NCI-H1436 treated with DMSO at 0.1 percent for 48 hours (cell line): ENCODE data around the gene PDE6A.
"Not testable (repeated sequence)": the region's sequence is repeated elsewhere in the genome, so short reads cannot be mapped to it uniquely, and the experiment has no call there.

ENCODE experiments used
- DNase-seq: peaks from one replicate; lab custom pipeline; 2025; lab: John Stamatoyannopoulos, UW

PDE6A gene

GRCh38 chr5:149895416-149896345 lies 48.9 kb downstream of the PDE6A start:
- DNase-seq = no peak

GRCh38 chr5:149894237-149894636 lies 50.4 kb downstream of the PDE6A start:
- no peak for DNase-seq

- DNase-seq = no peak
Observed at GRCh38 chr5:149893403-149893931, 51.1 kb downstream of the PDE6A start.

DNA sequence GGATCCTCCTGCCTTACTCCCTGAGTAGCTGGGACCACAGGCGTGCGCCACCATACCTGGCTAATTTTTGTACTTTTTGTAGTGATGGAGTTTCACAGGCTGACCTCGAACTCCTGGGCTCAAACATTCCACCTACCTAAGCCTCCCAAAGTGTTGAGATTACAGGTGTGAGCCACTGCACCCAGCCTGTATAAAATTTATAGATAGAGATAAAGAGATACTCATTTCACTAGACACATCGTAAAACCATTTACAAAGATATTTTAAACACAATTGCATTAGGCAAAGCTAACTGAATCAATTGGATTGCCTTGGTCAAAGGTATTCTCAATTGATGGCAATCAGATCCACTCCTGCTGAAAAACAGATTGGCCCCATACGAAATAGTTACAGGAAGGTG lies 52.0 kb downstream of the PDE6A start:
- DNase-seq = no peak

GRCh38 chr5:149888280-149888679 lies 56.3 kb downstream of the PDE6A start:
- DNase-seq = no peak

- DNase-seq = no peak
Observed at GRCh38 chr5:149887622-149888183, 56.9 kb downstream of the PDE6A start.

- DNase-seq = no peak
Observed at GRCh38 chr5:149886692-149887470, 57.7 kb downstream of the PDE6A start.

DNA sequence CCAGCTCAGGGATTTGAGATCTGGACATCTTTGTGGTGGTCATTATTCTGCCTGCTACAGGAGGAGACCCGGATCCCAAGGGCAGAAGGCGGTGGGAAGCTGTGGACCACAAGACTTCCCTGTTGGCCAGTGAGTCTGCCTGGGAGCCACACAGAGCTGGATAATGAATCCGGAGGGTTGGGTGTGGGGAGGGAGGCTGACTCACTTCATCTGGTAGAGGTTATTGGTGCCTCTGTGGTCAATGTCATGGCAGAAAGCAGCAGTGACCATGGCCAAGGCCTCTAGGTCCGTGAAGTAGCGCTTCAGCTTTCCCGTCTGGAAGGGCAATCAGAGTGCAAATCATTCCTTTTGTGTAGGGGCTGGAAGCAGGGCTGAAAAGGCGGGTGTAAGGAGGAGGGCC lies 58.5 kb downstream of the PDE6A start:
- no peak for DNase-seq

GRCh38 chr5:149885513-149885912 lies 59.1 kb downstream of the PDE6A start:
- DNase-seq = no peak

DNA sequence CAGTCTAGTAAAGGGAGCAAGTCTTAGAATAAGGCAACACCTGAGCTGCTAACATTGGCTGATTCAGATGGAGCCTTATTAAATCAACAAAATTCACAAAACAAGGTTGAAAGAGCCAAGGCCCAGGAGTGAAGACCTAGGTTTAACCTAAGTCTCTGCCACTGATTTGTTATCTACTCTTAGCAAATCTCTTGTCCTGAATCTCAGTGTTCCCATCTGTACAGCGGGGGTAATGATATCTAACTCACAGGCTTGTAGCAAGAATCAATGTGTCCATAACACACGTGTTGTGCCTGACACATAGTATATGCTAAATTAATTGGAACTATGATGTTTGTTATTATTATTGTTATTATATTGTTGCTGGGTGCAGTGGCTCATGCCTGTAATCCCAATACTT lies 61.0 kb downstream of the PDE6A start:
- no peak for DNase-seq

DNA sequence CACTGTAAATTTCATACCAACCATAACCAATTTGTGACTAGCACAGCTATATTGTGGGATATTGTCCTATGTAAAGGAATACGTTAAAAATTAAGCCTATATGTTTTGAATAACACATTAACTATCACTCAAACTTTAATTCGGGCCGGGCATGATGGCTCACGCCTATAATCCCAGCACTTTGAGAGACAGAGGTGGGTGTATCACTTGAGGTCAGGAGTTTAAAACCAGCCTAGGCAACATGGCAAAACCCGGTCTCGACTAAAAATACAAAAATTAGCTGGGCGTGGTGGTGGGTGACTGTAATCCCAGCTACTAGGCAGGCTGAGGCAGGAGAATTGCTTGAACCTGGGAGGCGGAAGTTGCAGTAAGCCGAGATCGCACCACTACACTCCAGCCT lies 62.0 kb downstream of the PDE6A start:
- not testable (repeated sequence) for DNase-seq

- no peak for DNase-seq
Observed at GRCh38 chr5:149881874-149882273, 62.7 kb downstream of the PDE6A start.

GRCh38 chr5:149881069-149881622 lies 63.4 kb downstream of the PDE6A start:
- DNase-seq = no peak

DNA sequence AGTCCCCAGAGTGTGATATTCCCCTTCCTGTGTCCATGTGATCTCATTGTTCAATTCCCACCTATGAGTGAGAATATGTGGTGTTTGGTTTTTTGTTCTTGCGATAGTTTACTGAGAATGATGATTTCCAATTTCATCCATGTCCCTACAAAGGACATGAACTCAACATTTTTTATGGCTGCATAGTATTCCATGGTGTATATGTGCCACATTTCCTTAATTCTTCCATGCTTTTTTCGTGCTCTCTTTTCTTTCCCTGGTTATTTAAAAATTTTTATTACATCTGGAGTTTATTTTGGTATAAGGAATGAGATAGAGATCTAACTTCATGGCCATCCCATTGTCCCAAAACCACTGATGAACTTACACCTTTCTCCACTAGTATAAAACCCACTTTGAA lies 65.0 kb downstream of the PDE6A start:
- DNase-seq = not testable (repeated sequence)

- no peak for DNase-seq
Observed at GRCh38 chr5:149878371-149878770, 66.2 kb downstream of the PDE6A start.

DNA sequence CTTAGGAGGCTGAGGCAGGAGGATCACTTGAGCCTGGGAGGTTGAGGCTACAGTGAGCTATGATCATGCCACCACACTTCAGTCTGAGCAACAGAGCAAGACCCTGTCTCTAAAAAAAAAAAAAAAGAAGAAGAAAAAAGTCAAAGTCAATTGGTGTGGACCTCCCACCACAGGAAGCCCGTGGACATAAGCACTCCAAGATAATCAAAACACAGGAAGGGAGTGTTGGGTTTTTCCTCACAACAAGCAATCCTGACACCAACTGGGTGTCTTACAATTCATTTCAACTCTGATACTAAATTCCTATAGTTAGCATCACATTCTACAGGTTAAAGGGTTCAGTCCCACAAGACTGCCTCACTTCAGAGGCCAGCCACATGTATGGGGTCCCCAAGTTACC lies 70.7 kb downstream of the PDE6A start:
- DNase-seq = no peak

- no peak for DNase-seq
Observed at GRCh38 chr5:149872351-149873040, 72.1 kb downstream of the PDE6A start.

GRCh38 chr5:149871471-149871870 lies 73.1 kb downstream of the PDE6A start:
- no peak for DNase-seq

DNA sequence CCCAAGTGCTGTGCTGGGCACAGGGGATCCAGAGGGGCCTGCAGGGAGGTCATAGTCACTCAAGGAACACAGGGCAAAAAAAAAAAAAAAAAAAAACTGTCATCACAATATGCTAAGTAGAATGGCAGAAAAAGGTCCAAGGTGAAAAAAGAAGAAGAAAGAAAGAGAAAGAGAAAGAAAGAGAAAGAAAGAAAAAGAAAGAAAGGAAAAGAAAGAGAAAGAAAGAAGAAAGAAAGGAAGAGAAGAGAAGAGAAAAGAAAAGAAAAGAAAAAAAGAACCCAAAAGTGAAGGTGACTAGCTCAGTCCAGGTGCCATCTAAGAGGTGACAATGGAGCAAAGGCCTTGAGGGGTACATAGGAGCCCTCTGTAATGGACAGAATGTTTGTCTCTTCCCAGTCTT lies 73.9 kb downstream of the PDE6A start:
- DNase-seq = no peak

DNA sequence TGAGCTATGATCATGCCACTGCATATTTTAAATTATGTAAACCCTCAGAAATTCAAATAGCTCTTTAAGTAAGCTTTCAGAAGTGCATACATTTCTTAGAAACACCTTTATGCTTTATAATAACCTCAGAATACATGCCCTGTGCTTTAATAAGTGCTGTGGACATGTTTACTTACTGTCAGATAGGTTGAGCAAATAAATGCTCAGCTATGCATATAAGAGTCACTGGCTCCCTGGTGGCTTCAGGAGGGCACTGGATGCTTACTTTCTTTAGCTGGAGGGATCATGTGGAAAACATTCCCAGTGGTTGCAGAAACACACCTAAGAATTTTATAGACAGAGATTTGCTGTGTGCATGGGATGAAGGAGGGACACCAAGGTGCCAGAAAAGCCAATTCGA lies 74.4 kb downstream of the PDE6A start:
- no peak for DNase-seq

DNA sequence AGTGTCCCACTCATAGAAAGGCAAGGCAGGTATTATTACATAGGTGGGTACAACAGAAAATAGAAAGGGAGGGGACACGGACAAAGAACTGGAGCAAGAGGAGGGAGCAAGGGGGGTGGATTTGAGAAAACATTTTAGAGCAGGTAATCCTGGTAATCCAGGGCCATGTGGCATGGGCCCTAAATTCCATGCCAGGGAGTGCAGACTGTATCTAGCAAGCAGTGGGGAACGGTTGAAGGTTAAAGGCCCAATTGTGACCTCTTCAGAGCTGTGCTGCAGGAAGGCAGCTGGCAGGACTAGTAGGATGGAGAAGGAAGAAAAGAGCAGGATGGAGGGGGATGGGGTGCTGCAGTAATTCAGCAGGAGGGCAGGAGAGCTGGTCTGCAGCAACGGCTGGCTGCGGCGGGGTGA lies 75.2 kb downstream of the PDE6A start:
- no peak for DNase-seq

DNA sequence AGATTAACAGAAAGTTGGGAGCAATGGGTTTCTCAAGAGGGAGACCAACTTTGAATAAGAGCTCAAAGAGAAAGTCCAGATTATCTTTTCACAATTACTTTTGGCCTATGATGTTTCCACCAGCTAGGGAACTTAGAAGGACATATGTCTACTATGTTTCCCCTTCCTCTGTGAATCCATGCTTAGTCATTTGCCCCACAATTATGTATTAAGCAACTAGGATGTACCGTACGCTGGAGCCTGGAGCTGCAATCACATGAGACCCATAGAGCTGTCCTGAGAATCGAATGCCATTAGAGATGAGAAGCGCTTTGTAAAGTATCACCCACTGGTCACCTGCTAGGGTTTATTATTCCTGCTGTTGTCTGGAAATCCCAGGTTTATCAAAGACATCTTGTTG lies 78.8 kb downstream of the PDE6A start:
- no peak for DNase-seq
